ENCODE data around the gene SEMA4G.

DNA sequence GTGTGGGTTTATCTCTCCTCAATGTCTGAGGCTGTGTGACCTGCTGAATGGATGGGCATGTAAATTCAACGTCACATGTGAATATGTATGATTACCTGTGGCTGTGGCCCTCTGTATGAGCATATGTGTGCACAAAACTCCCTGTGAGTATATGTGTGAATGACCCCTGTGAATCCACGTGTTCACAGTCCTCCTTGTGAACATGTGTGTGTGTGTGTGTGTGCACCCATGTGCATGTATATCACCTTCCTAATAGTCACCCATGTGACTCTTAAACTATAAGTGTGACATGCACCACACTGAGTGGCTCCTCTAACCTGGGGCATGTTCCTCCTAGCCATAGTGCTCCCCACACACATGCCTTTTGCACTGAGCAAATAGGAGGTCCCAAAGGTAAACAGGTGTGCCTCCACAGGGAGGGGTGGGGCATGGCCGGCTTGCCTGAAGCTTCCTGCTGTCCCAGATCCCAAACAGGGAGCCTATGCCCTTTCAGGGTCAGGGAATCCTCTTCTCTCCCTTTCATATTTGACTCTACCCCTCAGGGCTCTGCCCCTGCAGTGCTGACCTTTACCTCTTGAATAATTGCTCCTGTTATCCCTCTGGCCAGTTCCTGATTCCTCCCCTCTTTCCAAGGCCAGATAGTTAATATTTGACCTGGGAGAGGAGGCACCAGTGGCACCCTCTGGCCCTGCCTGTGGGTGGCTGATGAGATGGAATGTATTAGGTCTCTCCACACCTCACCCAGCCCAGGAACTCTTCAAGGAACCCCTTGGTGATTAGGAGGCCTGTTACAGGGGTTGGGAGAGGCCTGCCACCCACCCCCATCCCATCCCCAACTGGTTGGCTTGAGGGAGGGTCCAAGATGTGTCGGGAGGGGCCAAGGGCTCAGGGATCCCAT lies 1.9 kb downstream of the SEMA4G start:
- TF ChIP-seq ZNF274 (IDR thresholded peaks at IDR 0.05; ENCODE audit: low read depth, low read length) (no peak), SUZ12 (IDR thresholded peaks at IDR 0.05; ENCODE audit: extremely low read depth, insufficient read depth, insufficient read length) (no peak)

All from NT2/D1 (cell line).